B cell (primary cell): ENCODE measurements around the gene MPZL1. TPM values are rescaled to one million over a fixed set of nuclear protein-coding genes. Genes with fewer than 3 reads are reported as not detected.

Experiments
- ATAC-seq: fragments of 200-7000 bp; cut with Tn5 transposase; one replicate; pipeline ENCODE4 v1.10.0; 2021; ENCODE audit warnings: low read depth, mild to moderate bottlenecking, moderate number of reproducible peaks, moderate library complexity
- CTCF ChIA-PET: fragments of 350-600 bp; sonication (Branson Sonifier 250); formaldehyde crosslinking; loops from one replicate; lab custom pipeline; 2021; ENCODE audit warnings: antibody characterized with exemption, inconsistent platforms; lab: Charles Lee
- POLR2A ChIA-PET: fragments of 350-600 bp; sonication (Branson Sonifier 250); formaldehyde crosslinking; loops from one replicate; lab custom pipeline; 2021; ENCODE audit warnings: antibody characterized with exemption; lab: Charles Lee
- DNase-seq: peaks from one replicate; pipeline ENCODE4 v3.0.0; 2013
- H2AFZ ChIP-seq: 2 replicates; pipeline ENCODE4 v1.6.1; 2012; ENCODE audit warnings: mild to moderate bottlenecking, low read depth, low read length; ENCODE audit not compliant: insufficient read depth, poor library complexity, severe bottlenecking
- H3K27ac ChIP-seq, 2 donors: 1 replicate in 1 of 2; 2 replicates in 1 of 2; pipeline ENCODE4 v1.5.1; 2012 to 2013; ENCODE audit warnings: low read length in 2 of 2, mild to moderate bottlenecking in 2 of 2, moderate library complexity in 1 of 2
- H3K27me3 ChIP-seq, 4 experiments: fragments of 200-600 bp in 1 of 4; sonication (generic) in 1 of 4; replicated peaks in 1 of 4; 1 replicate in 2 of 4; 2 replicates in 2 of 4; pipeline versions ENCODE4 v1.6.1 to v1.7.0; 2013 to 2016; ENCODE audit warnings: low read length in 3 of 4, mild to moderate bottlenecking in 2 of 4, mixed read lengths in 1 of 4, moderate library complexity in 1 of 4; ENCODE audit not compliant: insufficient read depth in 4 of 4, control insufficient read depth in 3 of 4; ENCODE audit errors: control extremely low read depth in 1 of 4
- H3K36me3 ChIP-seq, 2 experiments: replicated peaks in 1 of 2; 1 replicate in 1 of 2; 2 replicates in 1 of 2; pipeline versions ENCODE4 v1.6.1 to v1.7.1; 2013; ENCODE audit warnings: low read length in 1 of 2; ENCODE audit not compliant: insufficient read depth in 2 of 2, control insufficient read depth in 1 of 2; ENCODE audit errors: control extremely low read depth in 1 of 2, extremely low read depth in 1 of 2
- H3K4me1 ChIP-seq, 2 donors: fragments of 200-600 bp in 1 of 2; sonication (generic) in 1 of 2; 1 replicate in 1 of 2; 2 replicates in 1 of 2; pipeline versions ENCODE4 v1.5.1 to v1.6.1; 2013 to 2017; ENCODE audit warnings: low read length in 2 of 2; ENCODE audit not compliant: control insufficient read depth in 2 of 2, insufficient read depth in 2 of 2
- H3K4me2 ChIP-seq: replicated peaks from 2 replicates; pipeline ENCODE3; 2012; ENCODE audit warnings: mild to moderate bottlenecking, low read depth, low read length; ENCODE audit not compliant: poor library complexity, severe bottlenecking
- H3K4me3 ChIP-seq, 5 experiments: fragments of 200-600 bp in 1 of 5; sonication (generic) in 1 of 5; 1 replicate in 3 of 5; 2 replicates in 2 of 5; pipeline versions ENCODE4 v1.5.1 to v1.7.0; 2011 to 2016; ENCODE audit warnings: low read length in 4 of 5, mild to moderate bottlenecking in 4 of 5, low read depth in 2 of 5, control low read depth in 1 of 5, moderate library complexity in 1 of 5; ENCODE audit not compliant: insufficient read depth in 1 of 5; ENCODE audit errors: control extremely low read depth in 1 of 5, extremely low read depth in 1 of 5
- H3K79me2 ChIP-seq: fragments of 200-600 bp; sonication (generic); one replicate; pipeline ENCODE4 v1.6.0; 2016; ENCODE audit warnings: low read length; ENCODE audit not compliant: control insufficient read depth, insufficient read depth
- H3K9ac ChIP-seq: fragments of 200-600 bp; sonication (generic); 2 replicates; pipeline ENCODE4 v1.6.1; 2017; ENCODE audit warnings: mild to moderate bottlenecking, low read length, moderate library complexity
- H3K9me3 ChIP-seq, 3 donors: one replicate each; pipeline versions ENCODE4 v1.6.1 to v1.7.1; 2013; ENCODE audit warnings: low read length in 2 of 3; ENCODE audit not compliant: control insufficient read depth in 2 of 3, insufficient read depth in 1 of 3; ENCODE audit errors: control extremely low read depth in 1 of 3
- H4K20me1 ChIP-seq: 2 replicates; pipeline ENCODE4 v1.6.0; 2012; ENCODE audit warnings: mild to moderate bottlenecking, low read length; ENCODE audit not compliant: insufficient read depth, control insufficient read depth, poor library complexity, severe bottlenecking
- H3K27ac Mint-ChIP-seq: one replicate; pipeline ENCODE4 v1.8.0; 2021; ENCODE audit warnings: mixed read lengths
- H3K27me3 Mint-ChIP-seq: one replicate; pipeline ENCODE4 v1.8.0; 2021; ENCODE audit warnings: mixed read lengths
- H3K4me1 Mint-ChIP-seq: one replicate; pipeline ENCODE4 v1.8.0; 2021; ENCODE audit warnings: mixed read lengths
- H3K4me3 Mint-ChIP-seq: one replicate; pipeline ENCODE4 v1.8.0; 2021; ENCODE audit warnings: mixed read lengths
- H3K9me3 Mint-ChIP-seq: one replicate; pipeline ENCODE4 v1.8.0; 2022; ENCODE audit warnings: mixed read lengths; ENCODE audit not compliant: insufficient read depth
- CTCF ChIP-seq: fragments of 200-600 bp; IDR thresholded peaks from one replicate; pipeline ENCODE4 v1.8.0; 2022; ENCODE audit warnings: antibody characterized with exemption, mild to moderate bottlenecking
- EZH2 ChIP-seq: IDR thresholded peaks from 2 replicates; pipeline ENCODE4 v1.6.1; 2012; ENCODE audit warnings: borderline replicate concordance, low read depth, mild to moderate bottlenecking, moderate library complexity, low read length; ENCODE audit not compliant: insufficient read depth, poor library complexity, severe bottlenecking
- WGBS: methylation state at CpG from one replicate; pipeline ENCODE4 v1.1.5; 2013; ENCODE audit warnings: missing lambda C conversion rate; ENCODE audit not compliant: insufficient coverage; 5-methylcytosine and 5-hydroxymethylcytosine counted together
- intact Hi-C: fragments of 100-400 bp; cut with micrococcal nuclease; formaldehyde crosslinking; loops from one replicate; pipeline ENCODE4 v1.10.0; 2022
- polyA plus RNA-seq: library from polyadenylated mRNA; depleted of rRNA; stranded (reverse); fragments of >200 nt; gene quantifications from 2 replicates; pipeline ENCODE4 v1.2.3, GENCODE V29; 2012
- total RNA-seq, 2 donors: library from RNA; stranded (reverse); fragments of 120-200 nt in 1 of 2; gene quantifications; 1 replicate in 1 of 2; 2 replicates in 1 of 2; pipeline versions ENCODE4 v1.2.3 to v1.2.4, GENCODE V29; 2013 to 2022

The MPZL1 gene
- total and polyA plus RNA-seq, 2 donors (not counting 1 experiment from before 2014, with no cell fraction given), result 15.4 to 27.7 TPM

GRCh38 chr1:167803358-167804207, 81.8 kb downstream of the MPZL1 start:
- H3K79me2 ChIP-seq, result no peaks in the 10 kb centered on the region
- peak; percentile 92 for DNase-seq
- ChIA-PET CTCF (interaction anchor here (0.7 to 3.4 kb wide), 11 partner anchors 10 to 540 kb away, joined by 3 to 11 read pairs (median 3); no protein-coding TSS in a partner anchor), POLR2A (interaction anchor here (0.5 kb wide), 1 partner anchor 80 kb away, joined by 9 read pairs; no protein-coding TSS in a partner anchor)
- WGBS, result 15% methylated on average over 12 of the region's 12 CpGs
- H3K9me3 Mint-ChIP-seq, result no peaks in the 10 kb centered on the region
- peak overlapping the region; percentile 42 for H3K4me2 ChIP-seq
- peak overlapping the region; percentile 6 for H3K27ac Mint-ChIP-seq
- H2AFZ ChIP-seq, result no peak overlapping the region
- H4K20me1 ChIP-seq, result no peaks in the 10 kb centered on the region
- intact Hi-C loops, result loop anchor here (1.0 to 2.0 kb wide), 5 partner anchors 50 to 247 kb away; partner anchors contain the start of genes DCAF6, MPC2 and MPZL1
- H3K4me3 ChIP-seq, result no peak overlapping the region
- H3K9ac ChIP-seq, result no peak overlapping the region
- H3K9me3 ChIP-seq, result no peaks in the 10 kb centered on the region
- H3K27me3 ChIP-seq, result no peaks in the 10 kb centered on the region
- peak overlapping the region; percentile 18 for H3K4me3 Mint-ChIP-seq
- peak; percentile 98 for ATAC-seq
- H3K4me1 ChIP-seq, result peaks cover 13 to 16% of the 10 kb centered on the region in 2 donors
- H3K36me3 ChIP-seq, result no peaks in the 10 kb centered on the region
- H3K4me1 Mint-ChIP-seq, result peaks cover 23% of the 10 kb centered on the region
- no peak overlapping the region for H3K27ac ChIP-seq
- H3K27me3 Mint-ChIP-seq, result no peaks in the 10 kb centered on the region
- TF ChIP-seq EZH2 (no peak), CTCF (peak; percentile 93)
